Gastrocnemius medialis (tissue), 4 donors: ENCODE measurements around the gene EPB42. TPM values are rescaled to one million over a fixed set of nuclear protein-coding genes. Genes with fewer than 3 reads are reported as not detected.

Source experiments
- ATAC-seq, 2 donors: fragments of 150-250 bp; one replicate each; pipeline ENCODE4 v1.9.1; 2016
- DNase-seq, 2 donors: peaks; one replicate each; pipeline ENCODE4 v3.0.0-alpha.2; 2019
- H3K27ac ChIP-seq, 4 donors: fragments of 200-600 bp; sonication (generic); 1 replicate in 1 of 4; 2 replicates in 3 of 4; pipeline ENCODE4 v1.5.1; 2016 to 2018; ENCODE audit warnings: mild to moderate bottlenecking in 2 of 4, moderate library complexity in 1 of 4
- H3K27me3 ChIP-seq, 3 donors: fragments of 200-600 bp; sonication (generic) in 2 of 3; 1 replicate in 1 of 3; 2 replicates in 2 of 3; pipeline versions ENCODE4 v1.5.1 to v1.6.0; 2016 to 2019; ENCODE audit warnings: mild to moderate bottlenecking in 1 of 3, moderate library complexity in 1 of 3
- H3K36me3 ChIP-seq, 2 donors: fragments of 200-600 bp; sonication (generic) in 1 of 2; one replicate each; pipeline ENCODE4 v1.5.1; 2017 to 2018
- H3K4me1 ChIP-seq, 2 donors: fragments of 200-600 bp; sonication (generic) in 1 of 2; one replicate each; pipeline ENCODE4 v1.5.1; 2016 to 2017; ENCODE audit warnings: mild to moderate bottlenecking in 2 of 2
- H3K4me3 ChIP-seq, 4 donors: fragments of 200-600 bp; sonication (generic) in 3 of 4; 1 replicate in 1 of 4; 2 replicates in 3 of 4; pipeline ENCODE4 v1.5.1; 2016 to 2019; ENCODE audit warnings: mild to moderate bottlenecking in 2 of 4
- H3K9me3 ChIP-seq, 3 donors: fragments of 200-600 bp; sonication (generic) in 2 of 3; 1 replicate in 1 of 3; 2 replicates in 2 of 3; pipeline ENCODE4 v1.5.1; 2016 to 2019
- POLR2A ChIP-seq, 2 donors: fragments of 450-650 bp; IDR thresholded peaks; one replicate each; pipeline ENCODE4 v1.6.1; 2017; ENCODE audit warnings: antibody characterized with exemption in 2 of 2, mild to moderate bottlenecking in 2 of 2, moderate library complexity in 2 of 2
- in situ Hi-C, 4 donors: fragments of 200-750 bp; cut with MboI; loops; one replicate each; pipeline versions ENCODE4 v1.15.0 to v1.8.0; 2017; ENCODE audit warnings: low sequenced_read_pairs in 4 of 4
- intact Hi-C: fragments of 100-400 bp; cut with DNase I; formaldehyde crosslinking; loops from one replicate; pipeline ENCODE4 v1.15.1; 2023; ENCODE audit warnings: low total_unique reads
- total RNA-seq, 4 donors: library from RNA; depleted of rRNA; stranded (reverse); fragments of >200 nt; gene quantifications; one replicate each; pipeline versions ENCODE4 v1.1.0 to v1.2.3, GENCODE V29; 2016
- TF ChIP-seq, protein P1 (sequence below), 5 experiments: fragments of 450-650 bp in 3 of 5; fragments of 200-600 bp in 2 of 5; sonication (generic) in 2 of 5; IDR thresholded peaks in 4 of 5; conservative IDR thresholded peaks in 1 of 5; 1 replicate in 4 of 5; 2 replicates in 1 of 5; pipeline ENCODE4 v1.5.1; 2016 to 2019; ENCODE audit warnings: antibody characterized with exemption in 5 of 5, mild to moderate bottlenecking in 3 of 5, moderate library complexity in 3 of 5

EPB42 gene
- total RNA-seq, 4 donors from 2014 or later: not detected

DNA sequence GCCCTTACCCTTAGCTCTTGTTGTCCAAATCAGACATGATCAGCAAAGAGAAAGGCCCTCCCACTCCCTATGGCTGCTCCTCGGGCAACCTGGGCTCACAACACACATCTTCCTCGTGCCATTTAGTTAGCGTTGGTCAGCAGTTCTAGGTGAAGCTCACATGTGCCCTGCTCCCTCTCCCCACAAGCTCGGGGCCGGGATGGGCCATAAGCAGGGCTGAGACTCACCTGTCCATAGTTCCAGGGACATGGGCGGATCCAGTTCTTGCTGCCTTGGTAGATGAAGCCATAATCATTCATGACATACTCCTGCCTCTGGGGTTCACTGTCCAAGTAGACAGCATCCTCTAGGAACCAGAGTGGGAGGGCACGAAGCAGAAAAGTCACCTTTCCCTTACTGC is 35.5 kb upstream of the EPB42 start:
- TF ChIP-seq, protein P1, sequence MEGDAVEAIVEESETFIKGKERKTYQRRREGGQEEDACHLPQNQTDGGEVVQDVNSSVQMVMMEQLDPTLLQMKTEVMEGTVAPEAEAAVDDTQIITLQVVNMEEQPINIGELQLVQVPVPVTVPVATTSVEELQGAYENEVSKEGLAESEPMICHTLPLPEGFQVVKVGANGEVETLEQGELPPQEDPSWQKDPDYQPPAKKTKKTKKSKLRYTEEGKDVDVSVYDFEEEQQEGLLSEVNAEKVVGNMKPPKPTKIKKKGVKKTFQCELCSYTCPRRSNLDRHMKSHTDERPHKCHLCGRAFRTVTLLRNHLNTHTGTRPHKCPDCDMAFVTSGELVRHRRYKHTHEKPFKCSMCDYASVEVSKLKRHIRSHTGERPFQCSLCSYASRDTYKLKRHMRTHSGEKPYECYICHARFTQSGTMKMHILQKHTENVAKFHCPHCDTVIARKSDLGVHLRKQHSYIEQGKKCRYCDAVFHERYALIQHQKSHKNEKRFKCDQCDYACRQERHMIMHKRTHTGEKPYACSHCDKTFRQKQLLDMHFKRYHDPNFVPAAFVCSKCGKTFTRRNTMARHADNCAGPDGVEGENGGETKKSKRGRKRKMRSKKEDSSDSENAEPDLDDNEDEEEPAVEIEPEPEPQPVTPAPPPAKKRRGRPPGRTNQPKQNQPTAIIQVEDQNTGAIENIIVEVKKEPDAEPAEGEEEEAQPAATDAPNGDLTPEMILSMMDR (IDR thresholded peaks at IDR 0.05 in 4 of 5, conservative IDR thresholded peaks at IDR 0.05 in 1 of 5): no peak
- TF ChIP-seq POLR2A (IDR thresholded peaks at IDR 0.05): no peak
- in situ Hi-C loops: no loop called here
- intact Hi-C loops: no loop called here

DNA sequence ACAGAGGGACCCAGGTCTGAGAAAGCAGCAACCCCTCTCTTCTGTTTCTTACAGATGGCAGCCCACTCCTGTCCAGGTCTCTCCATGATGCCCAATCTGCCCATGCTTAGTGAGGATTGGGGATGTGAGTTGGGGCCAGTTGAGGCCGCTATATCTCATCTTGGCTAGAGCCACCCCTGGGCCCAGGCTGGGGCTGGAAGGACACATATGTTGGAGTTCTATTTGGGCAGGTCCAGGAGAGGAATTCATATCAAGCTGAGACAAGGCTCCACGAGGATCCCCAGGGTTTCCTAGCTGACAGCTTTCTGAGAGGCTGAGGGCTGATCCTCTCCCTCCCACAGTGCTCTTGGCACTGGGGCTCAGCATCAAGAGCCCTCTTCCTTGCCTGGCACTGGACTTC is 34.6 kb upstream of the EPB42 start:
- DNase-seq: no peak
- no peaks in the 10 kb centered on the region for H3K27me3 ChIP-seq
- H3K27ac ChIP-seq: no peak overlapping the region
- intact Hi-C loops: no loop called here
- no peak for ATAC-seq
- TF ChIP-seq, protein P1 (IDR thresholded peaks at IDR 0.05 in 4 of 5, conservative IDR thresholded peaks at IDR 0.05 in 1 of 5): no peak
- TF ChIP-seq POLR2A (IDR thresholded peaks at IDR 0.05): no peak
- no peak overlapping the region for H3K4me3 ChIP-seq
- no peaks in the 10 kb centered on the region for H3K4me1 ChIP-seq
- no peaks in the 10 kb centered on the region for H3K9me3 ChIP-seq
- in situ Hi-C loops: no loop called here
- no peaks in the 10 kb centered on the region for H3K36me3 ChIP-seq

More for the DNA sequence above, 35.5 kb upstream of the EPB42 start:
- H3K4me1 ChIP-seq: no peaks in the 10 kb centered on the region
- H3K9me3 ChIP-seq: no peaks in the 10 kb centered on the region
- H3K27ac ChIP-seq: no peak overlapping the region
- H3K4me3 ChIP-seq: no peak overlapping the region
- DNase-seq (no peak), ATAC-seq (no peak)
- no peaks in the 10 kb centered on the region for H3K36me3 ChIP-seq
- no peaks in the 10 kb centered on the region for H3K27me3 ChIP-seq

DNA sequence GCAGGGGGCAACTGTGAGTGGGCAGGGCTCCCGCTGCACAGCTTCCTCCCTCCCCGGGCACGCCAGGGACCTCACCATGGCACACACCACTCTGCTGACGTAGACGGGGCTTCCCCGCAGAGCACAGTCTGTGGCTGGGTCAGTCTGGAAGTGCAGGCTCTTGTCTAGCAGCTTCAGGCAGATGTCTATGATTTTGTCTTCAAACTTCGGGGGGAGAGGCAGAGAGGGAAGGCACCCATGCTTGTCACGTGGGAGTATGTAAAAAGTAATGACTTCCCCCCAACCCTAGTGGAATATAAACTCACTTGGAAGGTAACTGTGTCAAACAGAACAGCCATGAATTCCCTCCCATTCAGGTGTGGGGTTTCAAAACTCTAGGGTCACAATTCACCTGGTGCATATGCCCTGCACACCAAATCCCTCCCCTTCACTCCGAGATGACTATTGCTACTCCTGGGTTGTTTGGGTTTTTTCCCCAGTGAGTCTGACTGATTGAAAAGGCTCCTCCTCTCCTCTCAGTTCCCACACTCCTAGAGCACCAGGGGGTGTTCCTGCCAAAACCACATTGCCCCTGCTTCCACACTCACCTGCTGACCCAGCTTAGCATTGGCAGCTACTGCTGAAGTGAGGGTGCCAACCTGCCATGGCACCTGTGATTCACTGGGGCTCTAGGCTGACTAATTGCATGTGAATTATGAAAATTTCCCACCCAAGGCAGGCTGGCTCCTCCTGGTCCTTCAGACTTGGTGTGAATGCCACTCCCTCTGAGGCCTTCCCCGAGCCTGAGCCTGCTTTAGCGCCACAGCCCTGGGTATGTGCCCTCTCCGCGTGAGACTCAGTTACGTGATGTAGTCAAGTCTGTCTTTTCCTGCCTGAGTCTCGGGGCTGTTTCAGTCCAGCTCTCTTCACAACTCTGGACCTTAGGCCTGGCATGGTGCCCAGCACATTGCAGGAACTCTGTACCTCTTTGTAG is 32.9 kb upstream of the EPB42 start:
- no peaks in the 10 kb centered on the region for H3K36me3 ChIP-seq
- no peaks in the 10 kb centered on the region for H3K27me3 ChIP-seq
- H3K9me3 ChIP-seq: no peaks in the 10 kb centered on the region
- DNase-seq (peak; percentile 27 to 30), ATAC-seq (peak; percentile 66 to 81)
- no peak for TF ChIP-seq POLR2A (IDR thresholded peaks at IDR 0.05)
- in situ Hi-C loops: no loop called here
- no peaks in the 10 kb centered on the region for H3K4me1 ChIP-seq
- H3K4me3 ChIP-seq: no peak overlapping the region
- intact Hi-C loops: no loop called here
- peak overlapping the region in 1 of 4 donors; percentile 46 for H3K27ac ChIP-seq

DNA sequence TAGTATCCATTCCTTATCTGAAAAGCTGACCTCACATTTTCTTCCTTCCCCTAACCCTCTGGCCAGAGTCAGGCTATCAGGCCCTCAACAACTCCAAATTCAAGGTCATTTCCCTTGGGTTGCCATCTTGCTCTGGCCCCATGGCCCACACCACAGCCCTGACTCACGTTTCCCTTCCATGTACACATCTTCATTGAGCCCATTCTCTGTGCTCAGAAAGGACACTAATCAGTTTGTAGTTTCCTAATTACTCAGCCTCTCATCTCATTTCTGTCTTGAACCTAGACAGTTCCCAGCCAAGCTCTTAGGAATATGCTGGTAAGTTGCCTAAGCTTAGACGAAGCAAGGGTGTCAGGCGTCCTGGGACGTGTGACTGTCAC is 31.0 kb upstream of the EPB42 start:
- in situ Hi-C loops (no loop called here), intact Hi-C loops (no loop called here)
- Histone ChIP-seq H3K9me3 (no peaks in the 10 kb centered on the region), H3K36me3 (no peaks in the 10 kb centered on the region), H3K27me3 (no peaks in the 10 kb centered on the region), H3K4me1 (no peaks in the 10 kb centered on the region), H3K4me3 (no peak overlapping the region), H3K27ac (no peak overlapping the region)
- ATAC-seq: no peak
- TF ChIP-seq, protein P1 (IDR thresholded peaks at IDR 0.05 in 4 of 5, conservative IDR thresholded peaks at IDR 0.05 in 1 of 5): no peak
- no peak for TF ChIP-seq POLR2A (IDR thresholded peaks at IDR 0.05)
- DNase-seq: no peak

DNA sequence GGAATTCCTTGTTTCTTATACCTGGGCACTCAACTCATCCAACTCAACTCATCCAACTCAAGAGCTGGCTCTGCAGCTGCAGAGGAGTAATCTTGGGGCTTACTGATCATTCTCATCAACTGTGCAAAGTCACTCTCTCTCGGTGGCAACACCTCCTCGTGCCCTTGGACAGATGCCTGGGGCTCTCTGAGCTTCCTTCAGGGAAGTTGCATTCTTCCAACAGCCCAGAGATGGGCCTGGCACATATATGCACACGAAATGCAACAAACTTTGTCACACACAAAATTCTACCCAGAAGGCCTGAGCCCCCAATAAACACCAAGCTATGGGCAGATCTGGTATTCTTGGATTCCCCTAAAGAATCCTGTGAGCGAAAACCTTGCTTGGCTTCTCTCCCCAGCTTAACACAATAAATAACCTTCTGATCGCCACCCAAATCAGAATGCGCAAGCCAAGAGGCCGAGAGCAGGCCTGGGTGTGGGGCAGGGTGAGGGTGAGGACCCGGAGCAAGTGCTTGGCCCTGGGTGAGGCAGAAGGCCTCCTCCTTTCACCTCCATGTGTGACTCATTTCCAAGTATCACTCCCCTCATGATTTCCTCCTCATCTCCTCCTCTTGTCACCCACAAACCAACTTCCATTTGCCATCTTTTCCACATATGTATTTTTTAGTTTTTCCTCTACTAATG is 30.5 kb upstream of the EPB42 start:
- no peak for DNase-seq
- no peak for ATAC-seq
- Histone ChIP-seq H3K27ac (no peak overlapping the region), H3K4me1 (no peaks in the 10 kb centered on the region), H3K36me3 (no peaks in the 10 kb centered on the region), H3K4me3 (no peak overlapping the region), H3K9me3 (no peaks in the 10 kb centered on the region), H3K27me3 (no peaks in the 10 kb centered on the region)
- in situ Hi-C loops (no loop called here), intact Hi-C loops (no loop called here)
- TF ChIP-seq POLR2A (IDR thresholded peaks at IDR 0.05): no peak
- TF ChIP-seq, protein P1 (IDR thresholded peaks at IDR 0.05 in 4 of 5, conservative IDR thresholded peaks at IDR 0.05 in 1 of 5): no peak
